Measurements from ENCODE around the gene CORT. TPM values are rescaled to one million over a fixed set of nuclear protein-coding genes. Genes with fewer than 3 reads are reported as not detected.
"Not testable (repeated sequence)": the region's sequence is repeated elsewhere in the genome, so short reads cannot be mapped to it uniquely, and the experiment has no call there.

CORT gene
- polyA plus RNA-seq, 2 donors, result 0.18 to 0.20 TPM

GRCh38 chr1:10424651-10425050 lies 25.2 kb upstream of the CORT start:
- H3K27ac ChIP-seq (ENCODE audit: low read depth in 2 of 2, low read length in 1 of 2), result no peak overlapping the region
- 83% methylated on average over 8 of the region's 8 CpGs for WGBS, 2 donors

GRCh38 chr1:10425826-10426534 lies 23.9 kb upstream of the CORT start:
- H3K4me1 ChIP-seq (ENCODE audit: control insufficient read depth in 2 of 2, insufficient read depth in 2 of 2, low read length in 1 of 2); H3K36me3 ChIP-seq (ENCODE audit: control insufficient read depth in 2 of 2, insufficient read depth in 2 of 2, low read length in 1 of 2); H3K27me3 ChIP-seq (ENCODE audit: control insufficient read depth in 1 of 2, insufficient read depth in 2 of 2, low read length in 2 of 2); H3K9me3 ChIP-seq (ENCODE audit: control insufficient read depth in 2 of 2, insufficient read depth in 1 of 2, low read depth in 1 of 2, low read length in 1 of 2); H3K4me3 ChIP-seq (ENCODE audit: low read depth in 1 of 2, low read length in 2 of 2); H3K27ac ChIP-seq (ENCODE audit: low read depth in 2 of 2, low read length in 1 of 2): not testable (repeated sequence)
- 81 to 88% methylated on average over 18 to 21 of the region's 21 CpGs for WGBS, 2 donors

More at GRCh38 chr1:10424651-10425050, 25.2 kb upstream of the CORT start:
- no peaks in the 10 kb centered on the region for H3K9me3 ChIP-seq (ENCODE audit: control insufficient read depth in 2 of 2, insufficient read depth in 1 of 2, low read depth in 1 of 2, low read length in 1 of 2)
- peaks cover 0 to 7% of the 10 kb centered on the region in 2 donors for H3K36me3 ChIP-seq (ENCODE audit: control insufficient read depth in 2 of 2, insufficient read depth in 2 of 2, low read length in 1 of 2)
- no peak overlapping the region for H3K4me3 ChIP-seq (ENCODE audit: low read depth in 1 of 2, low read length in 2 of 2)
- no peaks in the 10 kb centered on the region for H3K27me3 ChIP-seq (ENCODE audit: control insufficient read depth in 1 of 2, insufficient read depth in 2 of 2, low read length in 2 of 2)
- H3K4me1 ChIP-seq (ENCODE audit: control insufficient read depth in 2 of 2, insufficient read depth in 2 of 2, low read length in 1 of 2), result peaks cover 0 to 2% of the 10 kb centered on the region in 2 donors

DNA sequence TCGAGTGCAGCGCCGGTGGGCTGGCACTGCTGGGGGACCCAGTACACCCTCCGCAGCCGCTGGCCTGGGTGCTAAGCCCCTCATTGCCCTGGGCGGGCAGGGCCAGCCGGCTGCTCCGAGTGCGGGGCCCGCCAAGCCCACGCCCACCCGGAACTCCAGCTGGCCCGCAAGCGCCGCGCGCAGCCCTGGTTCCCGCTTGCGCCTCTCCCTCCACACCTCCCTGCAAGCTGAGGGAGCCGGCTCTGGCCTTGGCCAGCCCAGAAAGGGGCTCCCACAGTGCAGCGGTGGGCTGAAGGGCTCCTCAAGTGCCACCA lies 23.3 kb upstream of the CORT start:
- WGBS, 2 donors, result 91 to 93% methylated on average over 12 to 21 of the region's 21 CpGs
- H3K27me3 ChIP-seq (ENCODE audit: control insufficient read depth in 1 of 2, insufficient read depth in 2 of 2, low read length in 2 of 2); H3K27ac ChIP-seq (ENCODE audit: low read depth in 2 of 2, low read length in 1 of 2); H3K4me1 ChIP-seq (ENCODE audit: control insufficient read depth in 2 of 2, insufficient read depth in 2 of 2, low read length in 1 of 2); H3K4me3 ChIP-seq (ENCODE audit: low read depth in 1 of 2, low read length in 2 of 2); H3K36me3 ChIP-seq (ENCODE audit: control insufficient read depth in 2 of 2, insufficient read depth in 2 of 2, low read length in 1 of 2); H3K9me3 ChIP-seq (ENCODE audit: control insufficient read depth in 2 of 2, insufficient read depth in 1 of 2, low read depth in 1 of 2, low read length in 1 of 2): not testable (repeated sequence)

GRCh38 chr1:10428984-10429383 lies 20.8 kb upstream of the CORT start:
- 89 to 90% methylated on average over 5 of the region's 5 CpGs for WGBS, 2 donors
- Histone ChIP-seq H3K4me3 (ENCODE audit: low read depth in 1 of 2, low read length in 2 of 2) (no peak overlapping the region), H3K27ac (ENCODE audit: low read depth in 2 of 2, low read length in 1 of 2) (no peak overlapping the region), H3K4me1 (ENCODE audit: control insufficient read depth in 2 of 2, insufficient read depth in 2 of 2, low read length in 1 of 2) (peaks cover 0 to 2% of the 10 kb centered on the region in 2 donors), H3K36me3 (ENCODE audit: control insufficient read depth in 2 of 2, insufficient read depth in 2 of 2, low read length in 1 of 2) (no peaks in the 10 kb centered on the region), H3K9me3 (ENCODE audit: control insufficient read depth in 2 of 2, insufficient read depth in 1 of 2, low read depth in 1 of 2, low read length in 1 of 2) (no peaks in the 10 kb centered on the region), H3K27me3 (ENCODE audit: control insufficient read depth in 1 of 2, insufficient read depth in 2 of 2, low read length in 2 of 2) (no peaks in the 10 kb centered on the region)

GRCh38 chr1:10429868-10430215 lies 20.0 kb upstream of the CORT start:
- peaks cover 0 to 2% of the 10 kb centered on the region in 2 donors for H3K4me1 ChIP-seq (ENCODE audit: control insufficient read depth in 2 of 2, insufficient read depth in 2 of 2, low read length in 1 of 2)
- peak overlapping the region; percentile 71 to 75 for H3K4me3 ChIP-seq (ENCODE audit: low read depth in 1 of 2, low read length in 2 of 2)
- peak overlapping the region in 1 of 2 donors; percentile 3 for H3K27ac ChIP-seq (ENCODE audit: low read depth in 2 of 2, low read length in 1 of 2)
- no peaks in the 10 kb centered on the region for H3K36me3 ChIP-seq (ENCODE audit: control insufficient read depth in 2 of 2, insufficient read depth in 2 of 2, low read length in 1 of 2)
- H3K9me3 ChIP-seq (ENCODE audit: control insufficient read depth in 2 of 2, insufficient read depth in 1 of 2, low read depth in 1 of 2, low read length in 1 of 2), result no peaks in the 10 kb centered on the region
- WGBS, 2 donors, result 13 to 14% methylated on average over 16 of the region's 16 CpGs
- H3K27me3 ChIP-seq (ENCODE audit: control insufficient read depth in 1 of 2, insufficient read depth in 2 of 2, low read length in 2 of 2), result no peaks in the 10 kb centered on the region

GRCh38 chr1:10430216-10431069 lies 19.4 kb upstream of the CORT start, which contains the start of gene CENPS:
TSS of gene CENPS (plus strand) at chr1:10430433. CDS start at chr1:10430518, 85 bp downstream.
- Histone ChIP-seq H3K4me3 (ENCODE audit: low read depth in 1 of 2, low read length in 2 of 2) (peak within 1 kb of the TSS; percentile 71 to 75), H3K36me3 (ENCODE audit: control insufficient read depth in 2 of 2, insufficient read depth in 2 of 2, low read length in 1 of 2) (no peaks in the 10 kb centered on the region), H3K27me3 (ENCODE audit: control insufficient read depth in 1 of 2, insufficient read depth in 2 of 2, low read length in 2 of 2) (no peaks in the 10 kb centered on the region), H3K9me3 (ENCODE audit: control insufficient read depth in 2 of 2, insufficient read depth in 1 of 2, low read depth in 1 of 2, low read length in 1 of 2) (no peaks in the 10 kb centered on the region), H3K27ac (ENCODE audit: low read depth in 2 of 2, low read length in 1 of 2) (peak within 1 kb of the TSS; percentile 4 to 60), H3K4me1 (ENCODE audit: control insufficient read depth in 2 of 2, insufficient read depth in 2 of 2, low read length in 1 of 2) (peaks cover 0 to 2% of the 10 kb centered on the region in 2 donors)
- WGBS, 2 donors, result 0% methylated on average over 72 to 95 of the region's 95 CpGs

GRCh38 chr1:10431070-10431730 lies 18.6 kb upstream of the CORT start:
- no peaks in the 10 kb centered on the region for H3K27me3 ChIP-seq (ENCODE audit: control insufficient read depth in 1 of 2, insufficient read depth in 2 of 2, low read length in 2 of 2)
- H3K4me3 ChIP-seq (ENCODE audit: low read depth in 1 of 2, low read length in 2 of 2), result peak overlapping the region; percentile 71 to 75
- H3K27ac ChIP-seq (ENCODE audit: low read depth in 2 of 2, low read length in 1 of 2), result peak overlapping the region; percentile 4 to 60
- no peaks in the 10 kb centered on the region for H3K36me3 ChIP-seq (ENCODE audit: control insufficient read depth in 2 of 2, insufficient read depth in 2 of 2, low read length in 1 of 2)
- H3K9me3 ChIP-seq (ENCODE audit: control insufficient read depth in 2 of 2, insufficient read depth in 1 of 2, low read depth in 1 of 2, low read length in 1 of 2), result no peaks in the 10 kb centered on the region
- H3K4me1 ChIP-seq (ENCODE audit: control insufficient read depth in 2 of 2, insufficient read depth in 2 of 2, low read length in 1 of 2), result peaks cover 0 to 2% of the 10 kb centered on the region in 2 donors
- WGBS, 2 donors, result 16 to 18% methylated on average over 30 of the region's 30 CpGs

GRCh38 chr1:10432910-10433700 lies 16.7 kb upstream of the CORT start:
- H3K27me3 ChIP-seq (ENCODE audit: control insufficient read depth in 1 of 2, insufficient read depth in 2 of 2, low read length in 2 of 2), result no peaks in the 10 kb centered on the region
- no peak overlapping the region for H3K27ac ChIP-seq (ENCODE audit: low read depth in 2 of 2, low read length in 1 of 2)
- no peaks in the 10 kb centered on the region for H3K9me3 ChIP-seq (ENCODE audit: control insufficient read depth in 2 of 2, insufficient read depth in 1 of 2, low read depth in 1 of 2, low read length in 1 of 2)
- no peaks in the 10 kb centered on the region for H3K36me3 ChIP-seq (ENCODE audit: control insufficient read depth in 2 of 2, insufficient read depth in 2 of 2, low read length in 1 of 2)
- WGBS, 2 donors, result 70 to 72% methylated on average over 14 of the region's 14 CpGs
- H3K4me1 ChIP-seq (ENCODE audit: control insufficient read depth in 2 of 2, insufficient read depth in 2 of 2, low read length in 1 of 2), result peaks cover 0 to 2% of the 10 kb centered on the region in 2 donors
- H3K4me3 ChIP-seq (ENCODE audit: low read depth in 1 of 2, low read length in 2 of 2), result no peak overlapping the region

GRCh38 chr1:10433790-10434189 lies 16.0 kb upstream of the CORT start:
- WGBS, 2 donors, result 83 to 88% methylated on average over 11 of the region's 11 CpGs
- no peaks in the 10 kb centered on the region for H3K9me3 ChIP-seq (ENCODE audit: control insufficient read depth in 2 of 2, insufficient read depth in 1 of 2, low read depth in 1 of 2, low read length in 1 of 2)
- H3K4me1 ChIP-seq (ENCODE audit: control insufficient read depth in 2 of 2, insufficient read depth in 2 of 2, low read length in 1 of 2), result peaks cover 0 to 2% of the 10 kb centered on the region in 2 donors
- no peaks in the 10 kb centered on the region for H3K27me3 ChIP-seq (ENCODE audit: control insufficient read depth in 1 of 2, insufficient read depth in 2 of 2, low read length in 2 of 2)
- H3K27ac ChIP-seq (ENCODE audit: low read depth in 2 of 2, low read length in 1 of 2), result no peak overlapping the region
- no peak overlapping the region for H3K4me3 ChIP-seq (ENCODE audit: low read depth in 1 of 2, low read length in 2 of 2)
- no peaks in the 10 kb centered on the region for H3K36me3 ChIP-seq (ENCODE audit: control insufficient read depth in 2 of 2, insufficient read depth in 2 of 2, low read length in 1 of 2)

Measured in esophagus (tissue), 2 donors.